Gastroesophageal sphincter (tissue), 3 donors: Measurements from ENCODE around the gene BANF2.

ENCODE experiments used
- CTCF ChIP-seq, 4 experiments: fragments of 200-600 bp in 2 of 4; fragments of 450-650 bp in 2 of 4; sonication (generic) in 1 of 4; IDR thresholded peaks; one replicate each; pipeline ENCODE4 v1.5.1; 2017 to 2019; ENCODE audit warnings: antibody characterized with exemption in 4 of 4, mild to moderate bottlenecking in 2 of 4, moderate library complexity in 2 of 4
- EP300 ChIP-seq: sonication (generic); formaldehyde crosslinking; IDR thresholded peaks from one replicate; pipeline ENCODE4 v1.6.1; 2017; ENCODE audit warnings: antibody characterized with exemption, mild to moderate bottlenecking
- POLR2A ChIP-seq, 2 donors: fragments of 450-650 bp; IDR thresholded peaks; one replicate each; pipeline ENCODE4 v1.6.1; 2017; ENCODE audit warnings: antibody characterized with exemption in 2 of 2, mild to moderate bottlenecking in 2 of 2, moderate library complexity in 1 of 2
- POLR2AphosphoS5 ChIP-seq: sonication (generic); formaldehyde crosslinking; IDR thresholded peaks from one replicate; pipeline ENCODE4 v1.6.1; 2017; ENCODE audit warnings: antibody characterized with exemption

GRCh38 chr20:17756529-17756928, 56.8 kb downstream of the BANF2 start:
- no peak for TF ChIP-seq CTCF (IDR thresholded peaks at IDR 0.05)
- no peak for TF ChIP-seq POLR2A (IDR thresholded peaks at IDR 0.05)
- no peak for TF ChIP-seq EP300
- no peak for TF ChIP-seq POLR2AphosphoS5
